Measurements from ENCODE around the gene SEZ6. TPM values are rescaled to one million over a fixed set of nuclear protein-coding genes. Genes with fewer than 3 reads are reported as not detected.

The SEZ6 gene
- total RNA-seq, 4 donors from 2014 or later = not detected

- peaks cover 46 to 55% (median 48%) of the 10 kb centered on the region in 3 donors for H3K27me3 ChIP-seq
- TF ChIP-seq POLR2A (IDR thresholded peaks at IDR 0.05) = no peak
- DNase-seq (no peak), ATAC-seq (no peak)
- H3K36me3 ChIP-seq = no peaks in the 10 kb centered on the region
- no peak overlapping the region for H3K27ac ChIP-seq
- H3K9me3 ChIP-seq = no peaks in the 10 kb centered on the region
- in situ Hi-C loops (cut with MboI; ENCODE audit: low sequenced_read_pairs in 4 of 4) (no loop called here), intact Hi-C loops (cut with DNase I; ENCODE audit: low total_unique reads) (no loop called here)
- no peaks in the 10 kb centered on the region for H3K4me1 ChIP-seq
- H3K4me3 ChIP-seq = no peak overlapping the region
These were observed 1.6 kb downstream of the SEZ6 start for GRCh38 chr17:29004081-29004692.

GRCh38 chr17:29003289-29003688 lies 2.5 kb downstream of the SEZ6 start:
- in situ Hi-C loops (cut with MboI; ENCODE audit: low sequenced_read_pairs in 4 of 4) = no loop called here

DNA sequence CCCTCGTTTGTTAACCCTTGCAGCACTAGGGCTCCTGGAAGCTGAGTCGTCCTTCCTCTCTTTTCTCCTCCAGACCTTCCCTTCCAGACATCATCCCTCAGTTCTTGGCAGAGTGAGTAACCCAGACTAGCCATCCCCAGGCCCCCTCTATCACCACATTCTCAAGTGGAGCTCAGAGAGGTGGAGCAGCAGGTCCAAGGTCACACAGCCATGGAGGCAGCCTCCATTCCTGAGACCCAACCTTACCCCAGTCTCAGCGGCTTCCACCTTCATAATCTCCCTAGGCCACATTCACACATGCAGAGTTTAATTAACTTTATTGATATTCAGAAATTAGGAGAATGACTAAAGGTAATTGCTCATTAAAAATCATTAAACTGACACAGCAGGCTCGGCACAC lies 3.0 kb downstream of the SEZ6 start:
- peaks cover 37 to 45% (median 39%) of the 10 kb centered on the region in 3 donors for H3K27me3 ChIP-seq
- no peaks in the 10 kb centered on the region for H3K36me3 ChIP-seq
- H3K27ac ChIP-seq = no peak overlapping the region
- no peak for TF ChIP-seq POLR2A (IDR thresholded peaks at IDR 0.05)
- TF ChIP-seq, protein P1, sequence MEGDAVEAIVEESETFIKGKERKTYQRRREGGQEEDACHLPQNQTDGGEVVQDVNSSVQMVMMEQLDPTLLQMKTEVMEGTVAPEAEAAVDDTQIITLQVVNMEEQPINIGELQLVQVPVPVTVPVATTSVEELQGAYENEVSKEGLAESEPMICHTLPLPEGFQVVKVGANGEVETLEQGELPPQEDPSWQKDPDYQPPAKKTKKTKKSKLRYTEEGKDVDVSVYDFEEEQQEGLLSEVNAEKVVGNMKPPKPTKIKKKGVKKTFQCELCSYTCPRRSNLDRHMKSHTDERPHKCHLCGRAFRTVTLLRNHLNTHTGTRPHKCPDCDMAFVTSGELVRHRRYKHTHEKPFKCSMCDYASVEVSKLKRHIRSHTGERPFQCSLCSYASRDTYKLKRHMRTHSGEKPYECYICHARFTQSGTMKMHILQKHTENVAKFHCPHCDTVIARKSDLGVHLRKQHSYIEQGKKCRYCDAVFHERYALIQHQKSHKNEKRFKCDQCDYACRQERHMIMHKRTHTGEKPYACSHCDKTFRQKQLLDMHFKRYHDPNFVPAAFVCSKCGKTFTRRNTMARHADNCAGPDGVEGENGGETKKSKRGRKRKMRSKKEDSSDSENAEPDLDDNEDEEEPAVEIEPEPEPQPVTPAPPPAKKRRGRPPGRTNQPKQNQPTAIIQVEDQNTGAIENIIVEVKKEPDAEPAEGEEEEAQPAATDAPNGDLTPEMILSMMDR (IDR thresholded peaks at IDR 0.05 in 4 of 5, conservative IDR thresholded peaks at IDR 0.05 in 1 of 5) = no peak
- DNase-seq = no peak
- H3K9me3 ChIP-seq = no peaks in the 10 kb centered on the region
- in situ Hi-C loops (cut with MboI; ENCODE audit: low sequenced_read_pairs in 4 of 4) (no loop called here), intact Hi-C loops (cut with DNase I; ENCODE audit: low total_unique reads) (no loop called here)
- H3K4me3 ChIP-seq = no peak overlapping the region
- no peak for ATAC-seq
- no peaks in the 10 kb centered on the region for H3K4me1 ChIP-seq

More at GRCh38 chr17:29003289-29003688, 2.5 kb downstream of the SEZ6 start:
- no peak overlapping the region for H3K4me3 ChIP-seq
- H3K27me3 ChIP-seq = peaks cover 41 to 50% (median 44%) of the 10 kb centered on the region in 3 donors
- intact Hi-C loops (cut with DNase I; ENCODE audit: low total_unique reads) = no loop called here
- TF ChIP-seq POLR2A (IDR thresholded peaks at IDR 0.05) = no peak
- TF ChIP-seq, protein P1 (IDR thresholded peaks at IDR 0.05 in 4 of 5, conservative IDR thresholded peaks at IDR 0.05 in 1 of 5) = no peak
- DNase-seq (no peak), ATAC-seq (no peak)
- H3K9me3 ChIP-seq = no peaks in the 10 kb centered on the region
- H3K4me1 ChIP-seq = no peaks in the 10 kb centered on the region
- no peak overlapping the region for H3K27ac ChIP-seq
- H3K36me3 ChIP-seq = no peaks in the 10 kb centered on the region

GRCh38 chr17:29000973-29001372 lies 4.9 kb downstream of the SEZ6 start:
- peaks cover 23 to 27% (median 24%) of the 10 kb centered on the region in 3 donors for H3K27me3 ChIP-seq

GRCh38 chr17:28999206-28999605 lies 6.6 kb downstream of the SEZ6 start:
- Histone ChIP-seq H3K9me3 (no peaks in the 10 kb centered on the region), H3K4me3 (no peak overlapping the region), H3K4me1 (peaks cover 0 to under 1% of the 10 kb centered on the region in 2 donors), H3K27me3 (peaks cover 12 to 14% (median 13%) of the 10 kb centered on the region in 3 donors), H3K36me3 (no peaks in the 10 kb centered on the region), H3K27ac (no peak overlapping the region)
- in situ Hi-C loops (cut with MboI; ENCODE audit: low sequenced_read_pairs in 4 of 4) = no loop called here
- intact Hi-C loops (cut with DNase I; ENCODE audit: low total_unique reads) = no loop called here
- ATAC-seq (no peak), DNase-seq (no peak)
- TF ChIP-seq POLR2A (IDR thresholded peaks at IDR 0.05) = no peak
- TF ChIP-seq, protein P1 (IDR thresholded peaks at IDR 0.05 in 4 of 5, conservative IDR thresholded peaks at IDR 0.05 in 1 of 5) = no peak

More at GRCh38 chr17:29000973-29001372, 4.9 kb downstream of the SEZ6 start:
- in situ Hi-C loops (cut with MboI; ENCODE audit: low sequenced_read_pairs in 4 of 4) (no loop called here), intact Hi-C loops (cut with DNase I; ENCODE audit: low total_unique reads) (no loop called here)
- H3K27ac ChIP-seq = no peak overlapping the region
- ATAC-seq (no peak), DNase-seq (no peak)
- no peaks in the 10 kb centered on the region for H3K36me3 ChIP-seq
- H3K4me1 ChIP-seq = no peaks in the 10 kb centered on the region
- H3K4me3 ChIP-seq = no peak overlapping the region
- no peaks in the 10 kb centered on the region for H3K9me3 ChIP-seq
- TF ChIP-seq, protein P1 (IDR thresholded peaks at IDR 0.05 in 4 of 5, conservative IDR thresholded peaks at IDR 0.05 in 1 of 5) = no peak
- TF ChIP-seq POLR2A (IDR thresholded peaks at IDR 0.05) = no peak

All from gastrocnemius medialis (tissue), 4 donors.